GM19023 (cell line): ENCODE measurements around the gene POLR2I.
"Not testable (repeated sequence)": the region's sequence is repeated elsewhere in the genome, so short reads cannot be mapped to it uniquely, and the experiment has no call there.

Experiments used
- ATAC-seq: cut with Tn5 transposase; IDR thresholded peaks from one replicate; pipeline ENCODE4 v1.9.1; 2021; ENCODE audit warnings: mild to moderate bottlenecking, moderate library complexity; ENCODE audit not compliant: unreplicated experiment

POLR2I gene

GRCh38 chr19:36134867-36135266 lies 20.2 kb upstream of the POLR2I start:
- ATAC-seq: not testable (repeated sequence)

- ATAC-seq: not testable (repeated sequence)
Measured at GRCh38 chr19:36131221-36131620, 16.5 kb upstream of the POLR2I start.

GRCh38 chr19:36128392-36128736 lies 13.7 kb upstream of the POLR2I start:
- ATAC-seq: no peak

- no peak for ATAC-seq
Measured at GRCh38 chr19:36125557-36125956, 10.9 kb upstream of the POLR2I start.

GRCh38 chr19:36121486-36122124 lies 6.9 kb upstream of the POLR2I start:
- ATAC-seq: no peak

GRCh38 chr19:36120984-36121358 lies 6.3 kb upstream of the POLR2I start:
- ATAC-seq: no peak

GRCh38 chr19:36120092-36120983 lies 5.7 kb upstream of the POLR2I start:
- no peak for ATAC-seq

GRCh38 chr19:36116344-36116637 lies 1.6 kb upstream of the POLR2I start:
- no peak for ATAC-seq

GRCh38 chr19:36115453-36116343 lies 1.0 kb upstream of the POLR2I start, which contains the start of gene TBCB:
Gene TBCB (plus strand): TSS chr19:36115468. CDS start chr19:36115561, 93 bp downstream.
- ATAC-seq: peak; percentile 36

GRCh38 chr19:36113894-36114720 lies 568 bp downstream of the POLR2I start:
- no peak for ATAC-seq

GRCh38 chr19:36113425-36113824 lies 1.2 kb downstream of the POLR2I start:
- ATAC-seq: no peak

GRCh38 chr19:36112678-36113077 lies 2.0 kb downstream of the POLR2I start:
- no peak for ATAC-seq

- no peak for ATAC-seq
Measured at GRCh38 chr19:36111200-36111539, 3.5 kb downstream of the POLR2I start.

- no peak for ATAC-seq
Measured at GRCh38 chr19:36110487-36111199, 4.0 kb downstream of the POLR2I start, which contains the start of gene OVOL3. Gene OVOL3 (plus strand): TSS chr19:36111143. CDS start chr19:36111203, 60 bp downstream.

- ATAC-seq: no peak
Measured at GRCh38 chr19:36108684-36109083, 6.0 kb downstream of the POLR2I start.

GRCh38 chr19:36106991-36107390 lies 7.7 kb downstream of the POLR2I start:
- no peak for ATAC-seq

GRCh38 chr19:36106441-36106840 lies 8.2 kb downstream of the POLR2I start:
- no peak for ATAC-seq

GRCh38 chr19:36103842-36104552 lies 10.7 kb downstream of the POLR2I start:
- ATAC-seq: no peak

GRCh38 chr19:36103040-36103626 lies 11.5 kb downstream of the POLR2I start:
- ATAC-seq: no peak
